ENCODE results near the gene FGG.

- TF ChIP-seq CTCF (IDR thresholded peaks at IDR 0.05; ENCODE audit: low read depth, low read length) (no peak), POLR2A (IDR thresholded peaks at IDR 0.05; ENCODE audit: extremely low read depth, insufficient read length) (no peak), MAX (IDR thresholded peaks at IDR 0.05; ENCODE audit: low read depth, low read length) (no peak), MYC (IDR thresholded peaks at IDR 0.05; ENCODE audit: low read depth, low read length) (no peak)
These were observed 28.2 kb downstream of the FGG start for GRCh38 chr4:154584259-154584658.

All from NB4 (cell line).